ENCODE results near the gene TMCO4.

TMCO4 gene

GRCh38 chr1:19690342-19690741 is 109.4 kb downstream of the TMCO4 start:
- no peak for TF ChIP-seq CTCF (IDR thresholded peaks at IDR 0.05)

GRCh38 chr1:19689856-19690255 is 109.9 kb downstream of the TMCO4 start:
- no peak for TF ChIP-seq CTCF (IDR thresholded peaks at IDR 0.05)

GRCh38 chr1:19689085-19689757 is 110.5 kb downstream of the TMCO4 start:
- TF ChIP-seq CTCF (IDR thresholded peaks at IDR 0.05): no peak

GRCh38 chr1:19688041-19688842 is 111.5 kb downstream of the TMCO4 start:
- no peak for TF ChIP-seq CTCF (IDR thresholded peaks at IDR 0.05)

GRCh38 chr1:19687414-19687813 is 112.3 kb downstream of the TMCO4 start:
- no peak for TF ChIP-seq CTCF (IDR thresholded peaks at IDR 0.05)

GRCh38 chr1:19685994-19686393 is 113.7 kb downstream of the TMCO4 start:
- TF ChIP-seq CTCF (IDR thresholded peaks at IDR 0.05): no peak

GRCh38 chr1:19684677-19685076 is 115.0 kb downstream of the TMCO4 start:
- TF ChIP-seq CTCF (IDR thresholded peaks at IDR 0.05): no peak

All from LNCAP (cell line).